ENCODE measurements around the gene HECTD1.
"Not testable (repeated sequence)": the region's sequence is repeated elsewhere in the genome, so short reads cannot be mapped to it uniquely, and the experiment has no call there.

Gene HECTD1

GRCh38 chr14:31192544-31192943 lies 15.0 kb downstream of the HECTD1 start:
- DNase-seq, result not testable (repeated sequence)

- DNase-seq, result no peak
Observed at GRCh38 chr14:31190717-31191263, 16.8 kb downstream of the HECTD1 start.

GRCh38 chr14:31190219-31190603 lies 17.4 kb downstream of the HECTD1 start:
- no peak for DNase-seq

GRCh38 chr14:31189346-31190218 lies 18.0 kb downstream of the HECTD1 start:
- DNase-seq, result no peak

GRCh38 chr14:31188744-31189143 lies 18.8 kb downstream of the HECTD1 start:
- no peak for DNase-seq

DNA sequence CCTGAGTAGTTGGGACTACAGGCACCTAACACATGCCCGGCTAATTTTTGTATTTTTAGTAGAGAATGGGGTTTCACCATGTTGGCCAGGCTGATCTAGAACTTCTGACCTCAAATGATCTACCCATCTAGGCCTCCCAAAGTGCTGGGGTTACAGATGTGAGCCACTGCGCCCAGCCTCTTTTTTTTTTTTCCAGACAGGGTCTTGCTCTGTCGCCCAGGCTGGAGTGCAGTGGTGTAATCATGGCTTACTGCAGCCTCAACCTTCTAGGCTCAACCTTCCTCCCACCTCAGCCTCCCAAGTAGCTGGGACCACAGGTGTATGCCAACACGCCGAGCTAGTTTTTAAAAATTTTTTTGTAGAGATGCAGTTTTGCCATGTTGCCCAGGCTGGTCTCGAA lies 25.6 kb downstream of the HECTD1 start:
- DNase-seq, result not testable (repeated sequence)

GRCh38 chr14:31181271-31181670 lies 26.3 kb downstream of the HECTD1 start:
- DNase-seq, result no peak

DNA sequence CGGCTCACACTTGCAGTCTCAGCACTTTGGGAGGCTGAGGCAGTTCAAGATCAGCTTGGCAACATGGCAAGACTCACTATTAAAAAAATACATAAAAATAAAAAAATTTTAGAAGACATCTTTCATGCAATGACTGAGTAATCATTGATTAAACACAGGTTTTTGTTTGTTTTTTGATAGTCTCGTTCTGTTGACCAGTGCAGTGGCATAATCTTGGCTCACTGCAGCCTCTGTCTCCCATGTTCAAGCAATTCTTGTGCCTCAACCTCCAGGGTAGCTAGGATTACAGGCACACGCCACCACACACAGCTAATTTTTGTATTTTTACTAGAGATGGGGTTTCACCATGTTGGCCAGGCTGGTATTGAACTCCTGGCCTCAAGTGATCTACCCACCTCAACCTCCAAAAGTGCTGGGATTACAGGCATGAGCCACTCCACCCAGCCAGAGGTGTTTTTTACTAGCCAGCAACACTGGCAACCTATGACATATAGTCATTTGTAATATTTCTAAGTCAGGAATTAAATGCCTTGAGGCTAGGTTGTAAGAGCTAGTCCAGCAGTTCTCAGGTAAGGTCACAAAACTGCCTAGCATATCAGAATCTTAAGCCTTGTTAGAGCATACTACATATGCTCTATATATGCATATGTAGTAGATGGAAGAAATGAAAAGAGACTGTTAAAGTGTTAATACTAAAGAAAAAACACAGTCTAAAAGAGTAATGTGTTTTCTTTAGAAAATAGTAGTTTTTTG lies 27.1 kb downstream of the HECTD1 start:
- DNase-seq, result no peak

DNA sequence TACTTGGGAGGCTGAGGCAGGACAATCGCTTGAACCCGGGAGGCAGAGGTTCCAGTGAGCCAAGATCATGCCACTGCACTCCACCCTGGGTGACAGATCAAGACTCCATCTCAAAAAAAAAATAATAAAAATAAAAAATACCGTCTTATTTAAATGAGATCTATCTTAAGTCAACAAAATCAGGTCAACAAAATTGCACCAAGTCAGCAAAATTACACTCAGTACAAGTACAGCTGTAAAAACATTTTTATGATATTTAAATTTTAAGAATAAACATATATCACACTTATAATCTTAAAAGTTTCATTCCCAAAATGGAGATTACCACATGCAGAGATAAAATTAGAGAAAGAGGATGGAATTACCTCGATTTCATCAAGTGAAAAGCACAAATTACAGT lies 33.2 kb downstream of the HECTD1 start:
- no peak for DNase-seq

- no peak for DNase-seq
Observed at GRCh38 chr14:31173120-31173837, 34.3 kb downstream of the HECTD1 start.

DNA sequence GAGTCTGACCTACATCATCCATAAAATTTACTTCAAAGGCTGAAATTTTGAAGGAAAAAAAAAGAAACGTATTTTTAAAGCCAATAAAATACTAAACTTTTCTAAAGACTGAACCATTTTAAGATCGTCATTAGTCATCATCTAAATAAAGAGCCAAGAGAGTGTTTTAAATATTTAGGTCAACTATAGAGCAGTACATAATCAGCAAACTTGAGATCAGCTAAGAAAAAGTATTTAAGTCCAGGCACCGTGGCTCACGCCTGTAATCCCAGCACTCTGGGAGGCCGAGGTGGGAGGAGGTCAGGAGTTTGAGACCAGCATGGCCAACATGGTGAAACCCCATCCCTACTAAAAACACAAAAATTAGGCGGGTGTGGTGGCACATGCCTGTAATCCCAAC lies 35.5 kb downstream of the HECTD1 start:
- DNase-seq, result no peak

DNA sequence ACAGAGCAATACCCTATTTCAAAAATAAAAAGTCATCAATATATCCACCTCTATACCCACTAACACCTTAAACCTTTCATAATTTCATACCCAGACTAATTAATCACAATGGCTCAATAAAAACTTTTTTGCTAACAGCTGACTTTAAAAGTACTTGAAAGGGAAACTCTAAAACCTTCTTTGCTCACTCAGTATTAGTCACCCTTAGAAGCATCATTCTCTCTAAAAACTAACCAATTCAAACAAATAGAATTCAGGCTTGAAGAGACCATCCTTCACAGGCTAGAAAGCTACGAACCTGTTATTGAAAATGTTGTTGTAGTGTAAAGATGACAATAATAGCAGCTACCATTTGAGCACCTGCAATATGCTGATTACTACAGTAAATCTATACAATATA lies 37.2 kb downstream of the HECTD1 start:
- DNase-seq, result no peak

- DNase-seq, result no peak
Observed at GRCh38 chr14:31169877-31170276, 37.7 kb downstream of the HECTD1 start.

DNA sequence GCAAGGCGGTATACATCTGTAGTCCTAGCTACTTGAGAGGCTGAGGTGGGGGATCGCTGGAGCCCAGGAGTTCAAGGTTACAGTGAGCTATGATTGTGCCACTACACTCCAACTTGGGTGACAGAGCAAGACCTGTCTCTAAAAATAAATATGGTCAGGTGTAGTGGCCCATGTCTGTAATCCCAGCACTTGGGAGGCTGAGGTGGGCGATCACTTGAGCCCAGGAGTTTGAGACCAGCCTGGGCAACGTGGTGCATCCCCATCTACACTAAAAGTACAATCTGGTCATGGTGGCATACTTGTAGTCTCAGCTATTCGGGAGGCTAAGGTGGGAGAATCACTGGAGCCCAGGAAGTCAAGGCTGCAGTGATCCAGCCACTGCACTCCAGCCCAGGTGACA lies 40.6 kb downstream of the HECTD1 start:
- DNase-seq, result no peak

DNA sequence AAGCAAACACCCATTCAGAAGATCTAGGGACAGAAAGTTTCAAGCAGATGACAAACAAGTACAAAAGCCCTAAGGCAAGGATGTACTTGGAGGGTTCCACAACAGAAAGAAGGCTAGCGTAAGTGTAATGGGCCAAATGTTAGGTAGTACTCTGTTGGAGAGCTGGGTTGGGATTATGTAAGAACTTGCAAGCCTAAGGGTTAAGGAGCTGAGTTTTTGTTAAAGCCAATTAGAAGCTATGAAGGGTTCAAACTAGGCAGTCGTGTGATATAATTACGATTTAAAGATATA lies 41.4 kb downstream of the HECTD1 start:
- DNase-seq, result no peak

- no peak for DNase-seq
Observed at GRCh38 chr14:31164115-31164514, 43.5 kb downstream of the HECTD1 start.

GRCh38 chr14:31162910-31163649 lies 44.5 kb downstream of the HECTD1 start:
- no peak for DNase-seq

DNA sequence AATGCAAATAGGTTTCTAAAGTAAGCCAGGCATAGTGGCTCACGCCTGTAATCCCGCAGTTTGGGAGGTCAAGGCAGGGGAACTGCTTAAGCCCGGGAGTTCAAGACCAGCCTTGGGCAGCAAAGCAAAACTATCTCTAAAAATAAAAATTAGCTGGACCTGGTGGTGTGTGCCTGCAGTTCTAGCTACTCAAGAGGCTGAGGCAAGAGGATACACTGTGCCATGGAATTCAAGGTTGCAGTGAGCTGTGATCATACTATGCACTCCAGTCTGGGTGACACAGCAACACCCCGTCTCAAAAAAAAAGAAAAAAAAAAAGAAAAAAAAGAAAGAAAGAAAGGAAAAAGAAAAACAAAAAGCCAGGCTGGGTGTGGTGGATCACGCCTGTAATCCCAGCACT lies 46.3 kb downstream of the HECTD1 start:
- DNase-seq, result no peak

DNA sequence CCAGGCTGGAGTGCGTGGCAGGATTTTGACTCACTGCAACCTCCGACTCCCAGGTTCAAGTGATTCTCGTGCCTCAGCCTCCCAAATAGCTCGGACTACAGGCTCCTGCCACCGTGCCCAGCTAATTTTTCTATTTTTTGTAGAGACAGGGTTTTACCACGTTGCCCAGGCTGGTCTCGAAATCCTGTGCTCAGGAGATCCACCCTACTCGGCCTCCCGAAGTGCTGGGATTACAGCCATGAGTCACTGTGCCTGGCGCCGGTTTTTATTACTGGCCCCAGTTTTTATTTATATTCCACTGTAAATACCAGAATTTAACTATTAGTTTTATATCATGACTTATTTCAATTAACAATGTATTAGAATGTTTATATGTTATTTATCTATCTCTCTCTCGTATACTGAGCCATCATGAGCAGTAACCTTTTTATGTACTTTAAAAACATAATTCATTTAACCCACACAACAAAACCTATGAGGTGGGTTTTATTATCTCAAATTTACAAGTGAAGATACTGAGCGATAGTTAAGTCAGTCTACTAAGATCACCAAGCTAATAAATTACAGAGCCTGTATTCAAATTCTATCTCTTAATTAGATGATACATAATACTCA lies 47.8 kb downstream of the HECTD1 start:
- no peak for DNase-seq

- no peak for DNase-seq
Observed at GRCh38 chr14:31154956-31155355, 52.6 kb downstream of the HECTD1 start.

DNA sequence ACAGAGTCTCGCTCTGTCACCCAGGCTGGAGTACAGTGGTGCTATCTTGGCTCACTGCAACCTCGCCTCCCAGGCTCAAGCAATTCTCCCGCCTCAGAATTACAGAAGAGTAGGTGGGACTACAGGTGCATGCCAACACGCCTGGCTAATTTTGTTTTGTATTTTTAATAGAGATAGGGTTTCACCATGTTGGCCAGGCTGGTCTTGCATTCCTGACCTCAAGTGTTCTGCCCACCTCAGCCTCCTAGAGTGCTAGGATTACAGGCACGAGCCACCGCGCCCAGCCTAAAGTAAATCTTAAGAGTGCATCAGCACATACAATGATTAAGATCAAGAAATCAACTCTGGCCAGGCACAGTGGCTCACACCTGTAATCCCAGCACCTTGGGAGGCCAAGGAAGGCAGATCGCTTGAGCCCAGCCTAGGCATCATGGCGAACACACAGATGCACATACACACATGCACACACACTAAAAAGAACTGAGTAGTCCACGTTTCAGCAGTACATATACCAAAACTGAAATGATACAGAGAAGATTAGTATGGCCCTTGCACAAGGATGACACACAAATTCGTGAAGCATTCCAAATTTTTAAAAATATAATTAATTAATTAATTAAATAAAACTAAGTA lies 65.0 kb downstream of the HECTD1 start:
- no peak for DNase-seq

GRCh38 chr14:31139301-31139847 lies 68.2 kb downstream of the HECTD1 start:
- DNase-seq, result no peak

All from NCI-H187 (cell line).